Inflammatory macrophage (primary cell): Measurements from ENCODE around the gene TLDC2.
"Not testable (repeated sequence)": the region's sequence is repeated elsewhere in the genome, so short reads cannot be mapped to it uniquely, and the experiment has no call there.

Source experiments
- DNase-seq, 2 donors: peaks; one replicate each; pipeline ENCODE4 v3.0.0-alpha.2; 2020 to 2022

The TLDC2 gene

GRCh38 chr20:36916199-36916598 is 40.3 kb downstream of the TLDC2 start:
- DNase-seq, result no peak

DNA sequence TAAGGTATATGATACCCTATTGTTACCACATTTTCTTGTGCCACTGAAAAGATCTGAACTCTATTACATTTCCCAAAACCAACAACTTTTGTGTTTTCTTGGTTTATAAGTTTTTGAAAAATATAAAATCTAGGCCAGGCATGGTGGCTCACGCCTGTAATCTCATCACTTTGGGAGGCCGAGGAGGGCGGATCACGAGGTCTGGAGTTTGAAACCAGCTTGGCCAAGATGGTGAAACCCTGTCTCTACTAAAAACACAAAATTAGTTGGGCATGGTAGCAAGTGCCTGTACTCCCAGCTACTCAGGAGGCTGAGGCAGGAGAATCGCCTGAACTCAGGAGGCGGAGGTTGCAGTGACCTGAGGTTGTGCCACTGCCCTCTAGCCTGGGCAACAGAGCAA is 41.3 kb downstream of the TLDC2 start:
- DNase-seq, result no peak

DNA sequence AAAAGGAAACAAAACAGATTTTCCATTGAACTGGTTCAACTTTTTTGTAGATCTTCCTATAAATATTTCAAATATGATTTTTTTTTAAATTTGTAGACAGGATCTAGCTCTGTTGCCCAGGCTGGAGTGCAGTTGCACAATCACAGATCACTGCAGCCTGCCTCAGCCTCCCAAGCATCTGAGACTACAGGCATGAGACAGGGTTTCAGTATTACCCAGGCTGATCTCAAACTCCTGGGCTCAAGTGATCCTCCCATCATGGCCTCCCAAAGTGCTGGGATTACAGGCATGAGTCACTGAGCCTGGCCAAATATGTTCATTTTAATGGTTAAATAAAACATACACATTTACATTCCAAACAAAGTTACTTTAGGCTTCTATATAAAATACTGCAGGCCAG is 42.0 kb downstream of the TLDC2 start:
- DNase-seq, result no peak

GRCh38 chr20:36919715-36920333 is 43.9 kb downstream of the TLDC2 start:
- peak; percentile 64 to 73 for DNase-seq

GRCh38 chr20:36920334-36920730 is 44.4 kb downstream of the TLDC2 start:
- no peak for DNase-seq

DNA sequence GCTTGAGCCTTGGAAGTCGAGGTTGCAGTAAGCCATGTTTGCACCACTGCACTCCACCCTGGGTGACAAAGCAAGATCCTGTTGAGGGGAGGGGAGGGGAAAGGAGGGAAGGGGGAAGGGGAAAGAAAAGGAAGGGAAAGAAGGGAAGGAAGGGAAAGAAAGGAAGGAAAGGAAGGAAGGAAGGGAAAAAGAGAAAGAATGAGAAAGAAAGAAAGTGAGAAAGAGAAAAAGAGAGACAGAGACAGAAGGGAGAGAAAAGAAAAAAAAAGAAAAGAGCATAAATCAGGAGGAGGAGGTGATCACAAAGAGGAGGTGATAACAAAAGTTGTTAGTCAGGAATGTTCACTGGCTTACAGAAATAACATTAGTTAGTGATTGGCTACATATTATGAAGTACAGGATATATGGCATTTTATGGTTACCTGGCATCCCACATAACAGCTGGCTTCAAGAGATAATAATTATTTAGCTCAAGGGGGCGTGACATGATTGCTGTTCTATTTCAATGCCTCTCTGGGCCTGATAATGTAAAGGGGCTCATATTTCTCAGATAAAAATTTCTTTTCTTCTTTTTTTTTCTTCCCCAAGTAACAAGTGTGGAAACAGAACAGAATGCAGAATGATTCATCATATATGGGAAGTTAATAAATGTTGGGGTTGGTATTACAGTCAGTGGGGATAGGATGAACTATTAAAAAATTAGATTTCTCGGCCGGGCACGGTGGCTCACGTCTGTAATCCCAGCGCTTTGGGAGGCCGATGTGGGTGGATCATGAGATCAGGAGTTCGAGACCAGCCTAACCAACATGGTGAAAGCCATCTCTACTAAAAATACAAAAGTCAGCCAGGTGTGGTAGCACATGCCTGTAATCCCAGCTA is 48.5 kb downstream of the TLDC2 start:
- DNase-seq, result no peak

GRCh38 chr20:36925234-36925633 is 49.3 kb downstream of the TLDC2 start:
- DNase-seq, result no peak

DNA sequence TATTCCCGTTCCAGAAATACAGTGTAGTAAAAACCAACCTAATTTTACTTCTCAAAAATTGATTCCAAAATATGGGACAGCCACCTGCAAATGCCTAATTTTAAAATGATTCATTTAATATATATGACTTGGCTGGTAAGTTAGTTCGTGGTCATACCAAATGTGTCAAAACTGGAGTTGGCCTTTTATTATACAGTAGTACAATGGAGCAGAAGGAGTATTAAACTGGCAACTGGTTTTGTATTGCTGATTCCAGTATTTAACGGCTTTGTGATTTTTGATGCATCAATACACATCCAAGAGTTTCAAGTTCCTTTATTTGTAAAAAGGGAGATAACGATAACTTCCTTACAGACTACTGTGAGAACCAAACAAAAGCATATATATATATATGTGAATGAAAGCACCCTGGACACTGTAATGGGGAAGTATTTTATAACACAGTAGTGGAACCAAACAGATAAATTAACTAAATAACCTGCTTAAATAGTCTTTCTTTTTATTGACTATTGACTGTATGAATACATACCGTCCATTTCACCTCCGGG is 50.8 kb downstream of the TLDC2 start:
- DNase-seq, result no peak

DNA sequence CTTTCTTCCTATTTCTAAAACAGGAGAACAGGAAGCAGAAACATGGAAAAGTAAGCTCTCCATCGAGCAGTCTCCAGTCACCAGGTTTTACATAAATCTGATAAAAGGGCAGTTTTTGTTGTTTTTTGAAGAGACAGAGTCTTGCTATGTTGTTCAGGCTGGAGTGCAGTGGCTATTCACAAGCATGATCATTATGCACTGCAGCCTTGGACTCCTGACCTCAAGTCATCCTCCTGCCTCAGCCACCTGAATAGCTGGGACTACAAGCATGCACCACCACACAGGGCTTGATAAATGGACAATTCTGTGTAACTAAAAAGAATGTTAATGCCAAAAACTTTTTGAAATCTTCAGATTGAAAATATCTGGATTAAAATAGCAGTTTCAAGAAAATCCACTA is 51.8 kb downstream of the TLDC2 start:
- no peak for DNase-seq

GRCh38 chr20:36929290-36929689 is 53.4 kb downstream of the TLDC2 start:
- peak in 1 of 2 donors; percentile 35 for DNase-seq

DNA sequence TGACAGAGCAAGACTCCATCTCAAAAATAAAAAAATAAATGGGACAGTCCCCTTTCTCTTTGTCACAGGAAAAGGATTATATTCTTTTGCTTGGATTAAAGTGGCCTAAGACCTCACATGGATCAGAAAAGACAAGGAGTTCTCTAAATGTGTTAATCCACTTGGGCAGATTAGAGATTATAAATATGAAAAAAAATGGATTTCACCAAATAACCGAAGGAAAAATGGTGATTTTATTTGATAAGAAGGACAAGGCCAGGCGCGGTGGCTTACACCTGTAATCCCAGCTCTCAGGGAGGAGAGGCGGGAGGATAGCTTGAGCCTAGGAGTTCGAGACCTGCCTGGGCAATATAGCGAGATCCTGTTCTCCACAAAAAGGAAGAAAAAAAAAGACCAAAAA is 53.8 kb downstream of the TLDC2 start:
- DNase-seq, result no peak

GRCh38 chr20:36932067-36932466 is 56.1 kb downstream of the TLDC2 start:
- not testable (repeated sequence) for DNase-seq

DNA sequence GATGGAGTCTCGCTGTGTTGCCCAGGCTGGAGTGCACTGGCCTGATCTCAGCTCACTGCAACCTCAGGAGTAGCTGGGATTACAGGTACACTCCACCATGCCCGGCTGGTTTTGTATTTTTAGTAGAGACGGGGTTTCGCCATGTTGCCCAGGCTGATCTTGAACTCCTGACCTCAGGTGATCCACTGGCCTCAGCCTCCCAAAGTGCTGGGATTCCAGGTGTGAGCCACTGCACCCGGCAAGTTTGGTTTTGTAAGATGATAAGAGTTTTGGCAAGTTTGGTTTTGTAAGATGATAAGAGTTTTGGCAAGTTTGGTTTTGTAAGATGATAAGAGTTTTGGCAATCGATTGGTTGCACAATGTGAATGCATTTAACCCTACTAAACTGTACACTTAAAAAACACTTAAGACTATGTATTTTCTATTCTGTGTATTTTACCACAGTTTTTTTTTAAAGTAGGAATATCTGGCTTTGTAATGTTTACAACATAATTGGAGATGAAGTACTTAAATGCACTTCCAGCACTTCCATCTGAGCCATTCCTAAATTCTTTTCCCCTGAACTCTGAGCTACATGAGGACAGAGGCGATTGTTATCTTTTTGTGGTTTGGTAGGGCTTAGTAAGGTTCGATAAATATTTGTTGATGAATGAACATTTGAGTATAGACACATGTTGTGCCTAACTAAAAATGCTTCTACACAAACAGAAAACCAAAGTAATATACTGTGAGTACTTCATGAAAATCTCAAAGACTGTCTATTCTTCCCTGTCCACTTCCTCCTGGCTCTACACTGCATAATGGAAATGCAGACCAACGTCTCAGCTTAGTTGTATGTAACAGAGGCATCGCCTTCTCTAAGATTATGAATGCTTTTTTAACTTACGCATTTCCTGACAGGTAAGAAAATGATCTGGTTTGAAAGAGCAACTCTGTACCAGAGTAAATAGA is 56.8 kb downstream of the TLDC2 start:
- DNase-seq, result no peak

DNA sequence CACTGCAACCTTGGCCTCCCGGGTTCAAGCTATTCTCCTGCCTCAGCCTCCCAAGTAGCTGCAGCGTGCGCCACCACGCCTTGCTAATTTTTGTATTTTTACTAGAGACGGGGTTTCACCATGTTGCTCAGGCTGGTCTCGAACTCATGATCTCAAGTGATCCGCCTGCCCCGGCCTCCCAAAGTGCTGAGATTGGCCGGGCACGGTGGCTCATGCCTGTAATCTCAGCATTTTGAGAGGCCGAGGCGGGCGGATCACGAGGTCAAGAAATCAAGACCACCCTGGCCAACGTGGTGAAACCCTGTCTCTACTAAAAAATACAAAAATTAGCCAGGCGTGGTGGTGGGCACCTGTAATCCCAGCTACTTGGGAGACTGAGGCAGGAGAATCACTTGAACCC is 57.6 kb downstream of the TLDC2 start:
- DNase-seq, result not testable (repeated sequence)

GRCh38 chr20:36936341-36936740 is 60.4 kb downstream of the TLDC2 start:
- DNase-seq, result no peak

- DNase-seq, result not testable (repeated sequence)
These were observed 60.9 kb downstream of the TLDC2 start for GRCh38 chr20:36936761-36937401.

DNA sequence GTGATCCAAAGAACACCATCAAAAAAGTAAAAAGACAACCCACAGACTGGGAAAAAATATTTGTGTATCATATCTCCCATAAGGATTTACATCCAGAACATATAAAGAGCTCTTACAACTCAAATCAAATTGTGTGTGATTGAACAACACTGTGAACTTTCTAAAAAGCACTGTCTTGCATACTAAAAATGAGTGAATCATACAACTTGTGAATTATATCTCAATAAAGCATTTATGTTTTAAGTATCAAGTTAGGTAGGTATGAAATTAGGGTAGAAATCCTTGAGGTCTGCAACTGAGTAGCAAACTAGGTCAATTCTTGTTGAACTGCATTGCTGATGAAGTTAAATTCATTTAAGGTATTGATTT is 61.4 kb downstream of the TLDC2 start:
- no peak for DNase-seq

DNA sequence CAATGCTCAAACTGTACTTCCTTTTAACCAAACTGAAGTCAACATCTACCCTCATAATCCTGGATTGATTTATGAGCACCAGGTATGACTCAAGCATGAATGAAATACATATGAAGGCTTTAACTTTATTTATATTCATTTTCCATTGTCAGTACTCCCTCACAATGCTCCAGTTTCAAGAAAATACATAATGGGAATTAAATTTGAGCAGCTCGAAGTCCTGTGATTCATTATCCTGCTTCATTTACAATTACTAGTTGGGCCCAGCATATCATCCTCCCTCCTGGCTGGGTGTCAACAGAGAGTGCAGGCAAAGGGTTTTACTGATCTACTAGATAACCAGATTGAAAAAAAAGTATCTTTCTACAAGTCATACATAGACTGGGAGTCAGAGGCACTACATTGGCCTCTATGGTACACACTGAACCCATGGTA is 65.5 kb downstream of the TLDC2 start:
- no peak for DNase-seq
